Chondrocyte (in vitro differentiated cells): ENCODE measurements around the gene CLK3. TPM values are rescaled to one million over a fixed set of nuclear protein-coding genes. Genes with fewer than 3 reads are reported as not detected.

Experiments used
- DNase-seq: peaks from one replicate; pipeline ENCODE4 v3.0.0; 2021; ENCODE audit warnings: mixed read lengths, low spot score
- H3K27ac Mint-ChIP-seq: one replicate; pipeline ENCODE4 v1.8.0; 2021; ENCODE audit warnings: mild to moderate bottlenecking, moderate library complexity, mixed read lengths; ENCODE audit not compliant: unreplicated experiment
- H3K27me3 Mint-ChIP-seq: 2 replicates; pipeline ENCODE4 v1.8.0; 2021; ENCODE audit warnings: low read depth, mixed read lengths
- H3K36me3 Mint-ChIP-seq: 2 replicates; pipeline ENCODE4 v1.8.0; 2021; ENCODE audit warnings: low read depth, mixed read lengths
- H3K4me1 Mint-ChIP-seq: 2 replicates; pipeline ENCODE4 v1.8.0; 2021; ENCODE audit warnings: low read depth, mild to moderate bottlenecking, mixed read lengths
- H3K4me3 Mint-ChIP-seq: one replicate; pipeline ENCODE4 v1.8.0; 2021; ENCODE audit warnings: mild to moderate bottlenecking, moderate library complexity, mixed read lengths; ENCODE audit not compliant: unreplicated experiment
- H3K9me3 Mint-ChIP-seq: 2 replicates; pipeline ENCODE4 v1.8.0; 2021; ENCODE audit warnings: low read depth, mixed read lengths
- CTCF ChIP-seq: fragments of 200-600 bp; sonication (generic); IDR thresholded peaks from 2 replicates; pipeline ENCODE4 v1.5.0; 2021; ENCODE audit warnings: antibody characterized with exemption, mild to moderate bottlenecking, moderate library complexity
- total RNA-seq: library from RNA; stranded (reverse); gene quantifications from 3 replicates; pipeline ENCODE4 v1.2.1, GENCODE V29; 2021

CLK3 gene
- total RNA-seq, 1 donor from 2014 or later = 48.6 TPM

- Mint-ChIP-seq H3K9me3 (no peaks in the 10 kb centered on the region), H3K4me3 (no peak overlapping the region), H3K4me1 (no peaks in the 10 kb centered on the region), H3K27ac (no peak overlapping the region), H3K27me3 (peaks cover 5% of the 10 kb centered on the region), H3K36me3 (no peaks in the 10 kb centered on the region)
- no peak for TF ChIP-seq CTCF
- no peak for DNase-seq
Measured at GRCh38 chr15:74603026-74603788, 12.4 kb upstream of the CLK3 start.

GRCh38 chr15:74603789-74604705 is 11.6 kb upstream of the CLK3 start:
- no peaks in the 10 kb centered on the region for H3K4me1 Mint-ChIP-seq
- no peaks in the 10 kb centered on the region for H3K9me3 Mint-ChIP-seq
- H3K36me3 Mint-ChIP-seq = no peaks in the 10 kb centered on the region
- no peak overlapping the region for H3K27ac Mint-ChIP-seq
- no peak overlapping the region for H3K4me3 Mint-ChIP-seq
- no peak for TF ChIP-seq CTCF
- peaks cover 10% of the 10 kb centered on the region for H3K27me3 Mint-ChIP-seq
- no peak for DNase-seq

GRCh38 chr15:74604983-74605794 is 10.4 kb upstream of the CLK3 start:
- TF ChIP-seq CTCF = no peak
- no peak overlapping the region for H3K27ac Mint-ChIP-seq
- no peak for DNase-seq

GRCh38 chr15:74605795-74606150 is 9.9 kb upstream of the CLK3 start:
- Mint-ChIP-seq H3K4me1 (no peaks in the 10 kb centered on the region), H3K27me3 (peaks cover 14% of the 10 kb centered on the region), H3K4me3 (no peak overlapping the region), H3K36me3 (no peaks in the 10 kb centered on the region), H3K9me3 (no peaks in the 10 kb centered on the region), H3K27ac (no peak overlapping the region)
- no peak for TF ChIP-seq CTCF
- no peak for DNase-seq

More at GRCh38 chr15:74604983-74605794, 10.4 kb upstream of the CLK3 start:
- no peak overlapping the region for H3K4me3 Mint-ChIP-seq
- no peaks in the 10 kb centered on the region for H3K4me1 Mint-ChIP-seq
- H3K9me3 Mint-ChIP-seq = no peaks in the 10 kb centered on the region
- H3K27me3 Mint-ChIP-seq = peaks cover 14% of the 10 kb centered on the region
- H3K36me3 Mint-ChIP-seq = no peaks in the 10 kb centered on the region

GRCh38 chr15:74608786-74609185 is 6.8 kb upstream of the CLK3 start:
- no peaks in the 10 kb centered on the region for H3K4me1 Mint-ChIP-seq
- H3K9me3 Mint-ChIP-seq = no peaks in the 10 kb centered on the region
- H3K36me3 Mint-ChIP-seq = no peaks in the 10 kb centered on the region
- H3K27ac Mint-ChIP-seq = no peak overlapping the region
- no peak for DNase-seq
- H3K4me3 Mint-ChIP-seq = no peak overlapping the region
- H3K27me3 Mint-ChIP-seq = peaks cover 14% of the 10 kb centered on the region
- no peak for TF ChIP-seq CTCF
